ENCODE data around the gene TGM5.
"Not testable (repeated sequence)": the region's sequence is repeated elsewhere in the genome, so short reads cannot be mapped to it uniquely, and the experiment has no call there.

The TGM5 gene

DNA sequence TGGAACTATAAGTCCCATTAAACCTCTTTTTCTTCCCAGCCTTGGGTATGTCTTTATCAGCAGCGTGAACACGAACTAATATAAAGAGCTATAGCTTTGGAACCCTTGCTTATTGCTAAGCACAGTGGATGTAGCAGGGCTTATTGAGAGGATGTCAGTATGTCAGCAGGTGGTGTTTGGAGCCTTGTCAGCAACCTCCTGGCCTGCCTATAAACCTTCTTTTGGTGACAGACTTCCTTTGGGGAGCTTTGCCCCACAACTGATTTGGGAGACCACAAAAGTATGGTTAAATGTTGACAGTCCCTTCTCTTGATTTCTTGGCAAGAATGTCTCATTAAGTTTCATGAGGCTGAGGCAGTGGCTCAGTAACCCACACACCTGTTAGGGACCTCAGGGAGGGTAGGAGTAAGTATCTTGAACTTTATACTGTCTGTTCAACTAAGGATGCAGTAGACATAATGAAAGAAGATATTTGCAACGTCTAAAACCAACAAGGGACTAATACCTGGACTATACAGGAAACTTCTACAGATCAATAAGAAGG is 66.7 kb downstream of the TGM5 start:
- no peak overlapping the region for H3K27ac ChIP-seq (ENCODE audit: low read depth, low read length)
- no peaks in the 10 kb centered on the region; the same call in 1 of the 2 replicates for H3K9me3 ChIP-seq (ENCODE audit: control insufficient read depth, insufficient read depth, low read length)
- peaks cover under 1% of the 10 kb centered on the region for H3K36me3 ChIP-seq (ENCODE audit: control insufficient read depth, insufficient read depth, low read length)
- no peak overlapping the region for H3K4me3 ChIP-seq (ENCODE audit: low read depth, low read length)
- no peaks in the 10 kb centered on the region for H3K4me1 ChIP-seq (ENCODE audit: control insufficient read depth, insufficient read depth, low read length)
- H3K27me3 ChIP-seq (ENCODE audit: control insufficient read depth, insufficient read depth, low read length), result no peaks in the 10 kb centered on the region
- no peak overlapping the region for H3K9ac ChIP-seq (ENCODE audit: low read depth, low read length)

DNA sequence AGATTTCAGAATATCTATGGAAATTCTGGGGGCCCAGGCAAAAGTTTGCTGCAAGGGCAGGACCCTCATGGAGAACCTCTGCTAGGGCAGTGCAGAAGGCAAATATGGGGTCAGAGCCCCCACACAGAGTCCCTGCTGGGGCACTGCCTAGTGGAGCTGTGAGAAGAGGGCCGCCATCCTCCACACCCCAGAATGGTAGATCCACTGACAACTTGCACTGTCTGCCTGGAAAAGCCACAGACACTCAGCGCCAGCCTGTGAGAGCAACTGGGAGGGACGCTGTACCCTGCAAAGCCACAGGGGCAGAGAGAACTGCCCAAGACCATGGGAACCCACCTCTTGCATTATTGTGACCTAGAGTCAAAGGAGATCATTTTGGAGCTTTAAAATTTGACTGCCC is 67.7 kb downstream of the TGM5 start:
- Histone ChIP-seq H3K4me3 (ENCODE audit: low read depth, low read length) (no peak overlapping the region), H3K9me3 (ENCODE audit: control insufficient read depth, insufficient read depth, low read length) (no peaks in the 10 kb centered on the region; the same call in 1 of the 2 replicates), H3K27me3 (ENCODE audit: control insufficient read depth, insufficient read depth, low read length) (no peaks in the 10 kb centered on the region), H3K9ac (ENCODE audit: low read depth, low read length) (no peak overlapping the region), H3K36me3 (ENCODE audit: control insufficient read depth, insufficient read depth, low read length) (peaks cover 10% of the 10 kb centered on the region), H3K27ac (ENCODE audit: low read depth, low read length) (no peak overlapping the region), H3K4me1 (ENCODE audit: control insufficient read depth, insufficient read depth, low read length) (no peaks in the 10 kb centered on the region)

DNA sequence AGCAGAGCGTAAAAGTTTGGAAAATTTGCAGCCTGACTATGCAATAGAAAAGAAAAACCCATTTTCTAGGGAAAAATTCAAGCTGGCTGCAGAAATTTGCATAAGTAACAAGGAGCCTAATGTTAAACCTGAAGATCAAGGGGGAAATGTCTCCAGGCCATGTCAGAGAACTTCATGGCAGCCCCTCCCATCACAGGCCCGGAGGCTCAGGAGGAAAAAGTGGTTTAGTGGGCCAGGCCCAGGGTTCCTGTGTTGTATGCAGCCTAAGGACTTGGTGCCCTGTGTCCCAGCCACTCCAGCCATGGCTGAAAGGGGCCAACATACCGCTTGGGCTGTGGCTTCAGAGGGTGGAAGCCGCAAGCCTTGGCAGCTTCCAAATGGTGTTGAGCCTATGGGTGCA is 68.2 kb downstream of the TGM5 start:
- not testable (repeated sequence) for H3K9me3 ChIP-seq (ENCODE audit: control insufficient read depth, insufficient read depth, low read length); H3K27me3 ChIP-seq (ENCODE audit: control insufficient read depth, insufficient read depth, low read length); H3K9ac ChIP-seq (ENCODE audit: low read depth, low read length); H3K4me1 ChIP-seq (ENCODE audit: control insufficient read depth, insufficient read depth, low read length); H3K4me3 ChIP-seq (ENCODE audit: low read depth, low read length); H3K27ac ChIP-seq (ENCODE audit: low read depth, low read length); H3K36me3 ChIP-seq (ENCODE audit: control insufficient read depth, insufficient read depth, low read length)

DNA sequence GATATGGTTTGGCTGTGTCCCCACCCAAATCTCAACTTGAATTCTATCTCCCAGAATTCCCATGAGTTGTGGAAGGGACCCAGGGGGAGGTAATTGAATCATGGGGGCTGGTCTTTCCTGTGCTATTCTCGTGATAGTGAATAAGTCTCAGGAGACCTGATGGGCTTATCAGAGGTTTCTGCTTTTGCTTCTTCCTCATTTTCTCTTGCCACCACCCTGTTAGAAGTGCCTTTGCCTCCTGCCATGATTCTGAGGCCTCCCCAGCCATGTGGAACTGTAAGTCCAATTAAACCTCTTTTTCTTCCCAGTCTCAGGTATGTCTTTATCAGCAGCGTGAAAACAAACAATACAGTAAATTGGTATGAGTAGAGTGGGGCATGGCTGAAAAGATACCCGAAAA is 69.0 kb downstream of the TGM5 start:
- H3K4me1 ChIP-seq (ENCODE audit: control insufficient read depth, insufficient read depth, low read length); H3K9ac ChIP-seq (ENCODE audit: low read depth, low read length); H3K27me3 ChIP-seq (ENCODE audit: control insufficient read depth, insufficient read depth, low read length); H3K27ac ChIP-seq (ENCODE audit: low read depth, low read length); H3K9me3 ChIP-seq (ENCODE audit: control insufficient read depth, insufficient read depth, low read length); H3K4me3 ChIP-seq (ENCODE audit: low read depth, low read length): not testable (repeated sequence)
- H3K36me3 ChIP-seq (ENCODE audit: control insufficient read depth, insufficient read depth, low read length), result peaks cover 12% of the 10 kb centered on the region

DNA sequence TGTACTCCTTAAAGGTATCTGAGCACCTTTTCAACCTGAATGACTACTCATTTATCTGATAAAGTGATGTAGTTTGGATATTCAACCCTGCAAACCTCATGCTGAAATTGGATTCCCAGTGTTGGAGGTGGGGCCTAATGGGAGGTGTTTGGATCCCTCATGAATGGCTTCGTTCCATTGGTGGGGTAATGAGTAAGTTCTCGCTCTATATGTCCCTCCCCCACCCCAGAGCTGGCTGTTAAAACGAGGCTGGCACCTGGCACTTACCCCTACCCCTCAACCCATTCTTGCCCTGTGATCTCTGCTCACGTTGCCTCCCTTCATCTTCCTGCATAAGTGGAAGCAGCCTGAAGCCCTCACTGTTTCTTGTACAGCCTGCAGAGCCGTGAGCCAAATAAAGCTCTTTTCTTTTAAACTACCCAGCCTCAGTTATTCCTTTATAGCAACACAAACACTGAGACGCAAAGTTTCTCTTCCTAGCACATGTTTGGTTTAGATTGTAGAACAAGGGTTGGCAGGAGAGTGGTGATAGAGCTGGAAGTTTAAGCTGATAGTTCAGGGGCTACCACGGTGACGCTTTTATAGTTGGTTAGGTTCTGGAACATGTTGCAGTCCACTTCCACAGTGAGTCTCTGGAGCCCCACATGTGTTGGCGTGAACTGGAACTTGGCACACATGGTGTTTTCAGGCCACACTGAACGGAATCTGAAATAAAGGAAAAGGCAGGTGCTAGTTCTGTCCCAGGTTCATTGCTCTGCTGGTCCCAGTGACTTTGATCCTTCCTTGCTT is 69.8 kb downstream of the TGM5 start:
- H3K9ac ChIP-seq (ENCODE audit: low read depth, low read length), result no peak overlapping the region
- no peaks in the 10 kb centered on the region for H3K27me3 ChIP-seq (ENCODE audit: control insufficient read depth, insufficient read depth, low read length)
- H3K9me3 ChIP-seq (ENCODE audit: control insufficient read depth, insufficient read depth, low read length), result no peaks in the 10 kb centered on the region; the same call in 1 of the 2 replicates
- no peak overlapping the region for H3K27ac ChIP-seq (ENCODE audit: low read depth, low read length)
- H3K4me3 ChIP-seq (ENCODE audit: low read depth, low read length), result no peak overlapping the region
- no peaks in the 10 kb centered on the region for H3K4me1 ChIP-seq (ENCODE audit: control insufficient read depth, insufficient read depth, low read length)
- H3K36me3 ChIP-seq (ENCODE audit: control insufficient read depth, insufficient read depth, low read length), result peaks cover 21% of the 10 kb centered on the region

DNA sequence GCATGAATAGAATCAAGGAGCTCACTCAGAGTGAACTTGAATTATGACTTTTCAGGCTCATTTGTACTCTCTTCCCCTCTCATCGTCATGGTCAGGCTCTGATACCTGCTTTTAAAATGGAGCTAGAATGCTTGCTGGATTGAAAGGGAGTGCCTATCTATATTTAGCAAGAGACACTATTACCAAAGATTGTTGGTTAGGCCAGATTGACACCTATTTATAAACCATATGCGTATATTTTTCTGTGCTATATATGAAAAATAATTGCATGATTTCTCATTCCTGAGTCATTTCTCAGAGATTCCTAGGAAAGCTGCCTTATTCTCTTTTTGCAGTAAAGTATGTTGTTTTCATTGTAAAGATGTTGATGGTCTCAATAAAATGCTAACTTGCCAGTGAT is 71.9 kb downstream of the TGM5 start:
- Histone ChIP-seq H3K9me3 (ENCODE audit: control insufficient read depth, insufficient read depth, low read length) (no peaks in the 10 kb centered on the region; the same call in 1 of the 2 replicates), H3K4me3 (ENCODE audit: low read depth, low read length) (no peak overlapping the region), H3K36me3 (ENCODE audit: control insufficient read depth, insufficient read depth, low read length) (peaks cover 42% of the 10 kb centered on the region), H3K27me3 (ENCODE audit: control insufficient read depth, insufficient read depth, low read length) (no peaks in the 10 kb centered on the region), H3K27ac (ENCODE audit: low read depth, low read length) (no peak overlapping the region), H3K4me1 (ENCODE audit: control insufficient read depth, insufficient read depth, low read length) (no peaks in the 10 kb centered on the region), H3K9ac (ENCODE audit: low read depth, low read length) (no peak overlapping the region)

DNA sequence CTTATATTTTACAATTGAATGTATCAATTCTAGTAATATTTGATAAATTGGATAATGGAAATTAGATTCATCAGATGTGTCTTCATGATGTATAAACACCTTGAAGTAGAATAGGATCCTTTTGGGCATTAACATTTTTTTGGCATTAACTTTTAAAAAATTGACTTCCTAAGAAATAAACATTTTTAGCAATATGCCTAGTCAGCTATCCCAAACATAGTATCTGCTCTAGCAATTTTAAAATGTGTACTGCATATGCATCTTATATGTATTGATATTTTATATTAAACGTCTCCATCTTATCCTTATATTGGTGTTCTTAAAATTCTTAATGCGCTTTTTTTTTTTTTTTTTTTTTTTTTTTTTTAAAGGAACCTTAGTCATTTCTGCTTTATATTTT is 73.0 kb downstream of the TGM5 start:
- H3K36me3 ChIP-seq (ENCODE audit: control insufficient read depth, insufficient read depth, low read length), result peaks cover 50% of the 10 kb centered on the region

DNA sequence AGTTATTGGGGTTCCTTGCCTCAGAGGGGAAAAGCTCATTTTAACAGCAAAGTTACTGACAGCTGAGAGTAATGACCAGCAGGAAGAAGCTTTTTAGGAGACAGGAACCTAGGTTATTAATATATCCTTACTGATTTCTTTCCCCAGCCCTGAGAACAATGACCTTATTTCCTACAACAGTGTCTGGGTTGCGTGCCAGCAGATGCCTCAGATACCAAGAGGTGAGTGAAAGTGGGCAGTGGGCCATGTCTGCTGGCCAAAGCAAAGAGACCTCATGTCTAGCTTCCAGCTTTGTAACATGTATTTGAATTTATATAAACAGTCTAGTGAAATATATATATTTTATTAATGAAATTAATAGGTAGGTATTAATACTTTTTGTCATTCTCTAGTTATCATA is 76.5 kb downstream of the TGM5 start:
- Histone ChIP-seq H3K27me3 (ENCODE audit: control insufficient read depth, insufficient read depth, low read length) (no peaks in the 10 kb centered on the region), H3K4me1 (ENCODE audit: control insufficient read depth, insufficient read depth, low read length) (0 out of 2 replicates have a peak, but pooled peaks cover 4% of the 10 kb centered on the region), H3K9ac (ENCODE audit: low read depth, low read length) (no peak overlapping the region), H3K27ac (ENCODE audit: low read depth, low read length) (no peak overlapping the region), H3K36me3 (ENCODE audit: control insufficient read depth, insufficient read depth, low read length) (peaks cover 50% of the 10 kb centered on the region), H3K4me3 (ENCODE audit: low read depth, low read length) (no peak overlapping the region), H3K9me3 (ENCODE audit: control insufficient read depth, insufficient read depth, low read length) (no peaks in the 10 kb centered on the region)

More for the DNA sequence above, 73.0 kb downstream of the TGM5 start:
- H3K9me3 ChIP-seq (ENCODE audit: control insufficient read depth, insufficient read depth, low read length), result no peaks in the 10 kb centered on the region; the same call in 1 of the 2 replicates
- H3K27me3 ChIP-seq (ENCODE audit: control insufficient read depth, insufficient read depth, low read length), result no peaks in the 10 kb centered on the region
- H3K9ac ChIP-seq (ENCODE audit: low read depth, low read length), result no peak overlapping the region
- H3K27ac ChIP-seq (ENCODE audit: low read depth, low read length), result no peak overlapping the region
- no peak overlapping the region for H3K4me3 ChIP-seq (ENCODE audit: low read depth, low read length)
- no peaks in the 10 kb centered on the region for H3K4me1 ChIP-seq (ENCODE audit: control insufficient read depth, insufficient read depth, low read length)

DNA sequence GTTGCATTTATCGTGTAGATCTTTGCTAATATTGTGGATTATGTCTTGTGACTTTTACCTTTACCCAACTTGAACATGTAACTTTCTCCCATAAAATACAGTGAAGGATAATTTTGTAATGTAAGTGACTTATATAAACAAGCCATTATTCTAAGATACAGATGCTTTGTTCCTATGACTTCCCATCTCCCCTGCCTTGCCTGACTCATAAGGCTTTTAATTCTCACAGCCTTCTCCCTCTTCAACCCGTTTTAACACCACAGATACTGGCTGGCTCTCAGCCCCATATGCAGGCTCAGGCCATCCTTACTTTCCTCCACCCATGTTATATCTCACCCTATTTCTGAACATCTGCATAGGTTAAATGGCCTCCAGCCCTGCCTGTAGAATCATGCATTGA is 77.4 kb downstream of the TGM5 start:
- no peak overlapping the region for H3K27ac ChIP-seq (ENCODE audit: low read depth, low read length)
- H3K27me3 ChIP-seq (ENCODE audit: control insufficient read depth, insufficient read depth, low read length), result no peaks in the 10 kb centered on the region
- peaks cover 42% of the 10 kb centered on the region for H3K36me3 ChIP-seq (ENCODE audit: control insufficient read depth, insufficient read depth, low read length)

DNA sequence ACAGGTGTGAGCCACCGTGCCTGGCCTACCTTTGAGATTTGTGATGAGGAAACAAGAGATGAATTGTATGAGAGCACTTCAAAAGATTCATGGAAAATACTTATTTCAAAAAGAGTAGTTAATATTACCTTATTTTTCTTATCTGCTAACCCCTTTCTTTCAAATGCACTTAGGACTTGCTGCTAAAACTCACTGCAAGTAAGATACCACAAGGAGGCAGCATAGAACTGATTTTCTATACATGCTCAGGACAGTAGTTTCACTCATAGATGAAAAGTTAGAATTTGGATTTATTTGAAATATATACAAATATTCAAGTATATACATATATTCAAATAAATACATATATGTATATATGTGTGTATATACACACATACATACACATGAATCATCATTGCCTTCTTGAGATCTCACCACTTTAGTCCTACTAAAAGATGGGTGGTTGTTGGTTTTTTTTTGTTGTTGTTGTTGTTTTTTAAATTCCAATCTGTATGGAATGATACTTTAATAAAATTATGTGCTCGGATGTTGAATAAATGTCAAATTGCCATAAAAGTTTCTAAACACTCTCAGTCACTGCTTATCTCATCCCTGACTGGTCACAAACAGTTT is 79.1 kb downstream of the TGM5 start:
- Histone ChIP-seq H3K9me3 (ENCODE audit: control insufficient read depth, insufficient read depth, low read length) (no peaks in the 10 kb centered on the region), H3K36me3 (ENCODE audit: control insufficient read depth, insufficient read depth, low read length) (peaks cover 36% of the 10 kb centered on the region)

More for the DNA sequence above, 77.4 kb downstream of the TGM5 start:
- no peak overlapping the region for H3K4me3 ChIP-seq (ENCODE audit: low read depth, low read length)
- no peaks in the 10 kb centered on the region for H3K9me3 ChIP-seq (ENCODE audit: control insufficient read depth, insufficient read depth, low read length)
- H3K9ac ChIP-seq (ENCODE audit: low read depth, low read length), result no peak overlapping the region
- peaks cover 10% of the 10 kb centered on the region for H3K4me1 ChIP-seq (ENCODE audit: control insufficient read depth, insufficient read depth, low read length)

DNA sequence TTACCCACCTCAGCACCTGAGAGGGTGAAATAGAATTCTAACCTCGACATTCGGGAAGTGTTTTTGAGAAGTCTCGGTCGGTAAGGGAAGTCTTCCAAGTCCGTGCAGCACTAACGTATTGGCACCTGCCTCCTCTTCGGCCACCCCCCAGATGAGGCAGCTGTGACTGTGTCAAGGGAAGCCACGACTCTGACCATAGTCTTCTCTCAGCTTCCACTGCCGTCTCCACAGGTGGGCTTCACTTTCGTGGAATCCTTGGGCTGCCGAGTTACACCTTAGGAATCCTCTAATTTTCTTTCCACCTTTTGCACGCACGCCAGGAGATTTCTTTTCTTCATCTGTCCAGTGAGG is 80.8 kb downstream of the TGM5 start:
- no peak overlapping the region for H3K27ac ChIP-seq (ENCODE audit: low read depth, low read length)
- H3K4me1 ChIP-seq (ENCODE audit: control insufficient read depth, insufficient read depth, low read length), result peaks cover 10% of the 10 kb centered on the region
- H3K9me3 ChIP-seq (ENCODE audit: control insufficient read depth, insufficient read depth, low read length), result no peaks in the 10 kb centered on the region
- peaks cover 20% of the 10 kb centered on the region for H3K36me3 ChIP-seq (ENCODE audit: control insufficient read depth, insufficient read depth, low read length)
- peak overlapping the region; percentile 87 for H3K4me3 ChIP-seq (ENCODE audit: low read depth, low read length)
- no peaks in the 10 kb centered on the region for H3K27me3 ChIP-seq (ENCODE audit: control insufficient read depth, insufficient read depth, low read length)
- H3K9ac ChIP-seq (ENCODE audit: low read depth, low read length), result peak overlapping the region; percentile 55

More for the DNA sequence above, 79.1 kb downstream of the TGM5 start:
- no peak overlapping the region for H3K27ac ChIP-seq (ENCODE audit: low read depth, low read length)
- H3K9ac ChIP-seq (ENCODE audit: low read depth, low read length), result no peak overlapping the region
- no peaks in the 10 kb centered on the region for H3K27me3 ChIP-seq (ENCODE audit: control insufficient read depth, insufficient read depth, low read length)
- no peak overlapping the region for H3K4me3 ChIP-seq (ENCODE audit: low read depth, low read length)
- peaks cover 10% of the 10 kb centered on the region for H3K4me1 ChIP-seq (ENCODE audit: control insufficient read depth, insufficient read depth, low read length)
